Measurements from ENCODE around the gene EPHA3.

The EPHA3 gene

DNA sequence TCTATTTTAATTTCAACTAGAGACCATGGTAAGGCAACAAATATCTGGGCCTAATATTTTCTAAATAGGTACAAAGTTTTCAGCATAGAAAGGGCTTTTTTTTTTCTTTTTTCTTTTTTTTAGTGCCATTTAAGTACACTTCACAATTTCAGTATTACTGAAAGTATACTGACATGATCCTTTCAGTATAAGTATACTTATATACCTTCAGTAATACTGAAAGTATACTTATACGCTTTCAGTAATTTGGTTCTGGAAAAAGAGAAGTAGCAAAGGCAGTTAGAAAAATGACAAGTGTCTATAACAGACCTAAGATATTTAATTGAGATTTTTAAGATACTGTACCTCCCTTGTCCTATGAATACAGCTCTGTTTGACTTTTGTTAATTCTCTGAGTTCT is 339.2 kb downstream of the EPHA3 start:
- ChIA-PET CTCF (no interaction called here), POLR2A (no interaction called here)
- Histone ChIP-seq H3K27ac (ENCODE audit: extremely low read depth, low read depth, low read length) (no peak overlapping the region), H3K4me3 (ENCODE audit: low read depth, low read length) (no peak overlapping the region), H3K4me1 (ENCODE audit: control insufficient read depth, insufficient read depth, low read length) (no peaks in the 10 kb centered on the region), H3K36me3 (ENCODE audit: control insufficient read depth in 2 of 2, insufficient read depth in 1 of 2, low read length in 2 of 2) (no peaks in the 10 kb centered on the region), H3K9me3 (ENCODE audit: control insufficient read depth, insufficient read depth, low read depth, low read length) (no peaks in the 10 kb centered on the region)
- TF ChIP-seq ZNF239 (tag by site-specific recombination; IDR thresholded peaks at IDR 0.05): no peak
- TF ChIP-seq ZFHX2 (tag by site-specific recombination; conservative IDR thresholded peaks at IDR 0.05): no peak
- no peak for TF ChIP-seq KLF8 (tag by site-specific recombination; IDR thresholded peaks at IDR 0.05)
- TF ChIP-seq ZNF792 (tag by site-specific recombination; IDR thresholded peaks at IDR 0.05): no peak
- TF ChIP-seq ZNF132 (tag by site-specific recombination; IDR thresholded peaks at IDR 0.05; ENCODE audit: borderline replicate concordance): no peak
- TF ChIP-seq ZNF140 (tag by site-specific recombination; IDR thresholded peaks at IDR 0.05): no peak
- no peak for TF ChIP-seq ZNF585B (tag by site-specific recombination; IDR thresholded peaks at IDR 0.05)
- no peak for TF ChIP-seq ZNF433 (tag by site-specific recombination; IDR thresholded peaks at IDR 0.05; ENCODE audit: low read depth)
- no peak for TF ChIP-seq ZNF354C (tag by site-specific recombination; IDR thresholded peaks at IDR 0.05; ENCODE audit: borderline replicate concordance, low read depth)
- TF ChIP-seq TSHZ1 (tag by site-specific recombination; IDR thresholded peaks at IDR 0.05; ENCODE audit: borderline replicate concordance): no peak
- TF ChIP-seq, protein P1, sequence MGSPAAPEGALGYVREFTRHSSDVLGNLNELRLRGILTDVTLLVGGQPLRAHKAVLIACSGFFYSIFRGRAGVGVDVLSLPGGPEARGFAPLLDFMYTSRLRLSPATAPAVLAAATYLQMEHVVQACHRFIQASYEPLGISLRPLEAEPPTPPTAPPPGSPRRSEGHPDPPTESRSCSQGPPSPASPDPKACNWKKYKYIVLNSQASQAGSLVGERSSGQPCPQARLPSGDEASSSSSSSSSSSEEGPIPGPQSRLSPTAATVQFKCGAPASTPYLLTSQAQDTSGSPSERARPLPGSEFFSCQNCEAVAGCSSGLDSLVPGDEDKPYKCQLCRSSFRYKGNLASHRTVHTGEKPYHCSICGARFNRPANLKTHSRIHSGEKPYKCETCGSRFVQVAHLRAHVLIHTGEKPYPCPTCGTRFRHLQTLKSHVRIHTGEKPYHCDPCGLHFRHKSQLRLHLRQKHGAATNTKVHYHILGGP (tag by site-specific recombination; IDR thresholded peaks at IDR 0.05): no peak
- TF ChIP-seq ZFP69B (tag by site-specific recombination; IDR thresholded peaks at IDR 0.05): no peak
- no peak for TF ChIP-seq ZNF514 (tag by site-specific recombination; IDR thresholded peaks at IDR 0.05)
- TF ChIP-seq ZNF530 (tag by site-specific recombination; IDR thresholded peaks at IDR 0.05; ENCODE audit: low read depth): no peak

GRCh38 chr3:89447243-89447642 is 339.8 kb downstream of the EPHA3 start:
- no peak overlapping the region for H3K27ac ChIP-seq (ENCODE audit: extremely low read depth, low read depth, low read length)
- TF ChIP-seq GLI2 (tag by site-specific recombination; IDR thresholded peaks at IDR 0.05; ENCODE audit: borderline replicate concordance, low read depth) (no peak), ZNF544 (tag by site-specific recombination; IDR thresholded peaks at IDR 0.05) (no peak), SP7 (tag by site-specific recombination; IDR thresholded peaks at IDR 0.05) (no peak), ZNF155 (tag by site-specific recombination; IDR thresholded peaks at IDR 0.05) (no peak), ZSCAN16 (tag by site-specific recombination; IDR thresholded peaks at IDR 0.05) (no peak), WT1 (tag by site-specific recombination; IDR thresholded peaks at IDR 0.05) (no peak), ZNF645 (tag by site-specific recombination; IDR thresholded peaks at IDR 0.05) (no peak), PRDM4 (tag by site-specific recombination; IDR thresholded peaks at IDR 0.05) (no peak)
- no peaks in the 10 kb centered on the region for H3K36me3 ChIP-seq (ENCODE audit: control insufficient read depth in 2 of 2, insufficient read depth in 1 of 2, low read length in 2 of 2)
- ChIA-PET CTCF (no interaction called here), POLR2A (no interaction called here)
- H3K4me3 ChIP-seq (ENCODE audit: low read depth, low read length): no peak overlapping the region
- H3K9me3 ChIP-seq (ENCODE audit: control insufficient read depth, insufficient read depth, low read depth, low read length): no peaks in the 10 kb centered on the region
- no peaks in the 10 kb centered on the region for H3K4me1 ChIP-seq (ENCODE audit: control insufficient read depth, insufficient read depth, low read length)
